ENCODE measurements around the gene KLHL17. TPM values are rescaled to one million over a fixed set of nuclear protein-coding genes. Genes with fewer than 3 reads are reported as not detected.

The KLHL17 gene
- total RNA-seq, 1 donor from 2014 or later = 6.4 TPM

DNA sequence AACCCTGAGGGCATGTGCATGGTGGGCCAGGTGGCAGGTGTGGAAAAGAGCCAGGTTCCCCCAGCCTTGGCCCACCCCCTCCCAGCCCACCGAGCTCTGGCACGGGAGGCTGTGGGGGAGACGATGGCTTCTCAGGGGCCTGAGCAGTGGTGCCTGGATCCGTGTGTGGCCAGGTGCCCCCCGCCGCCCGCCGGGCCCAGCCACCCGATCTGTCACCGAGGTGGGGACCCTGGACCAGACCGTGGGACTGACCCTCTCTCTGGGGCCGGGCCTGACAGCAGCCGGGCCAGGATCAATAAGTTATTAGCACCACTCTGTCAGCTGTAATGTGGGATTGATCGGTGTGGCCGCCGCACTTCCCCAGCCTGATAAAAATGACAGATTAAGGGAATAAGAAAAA, 22.9 kb upstream of the KLHL17 start:
- H3K27ac ChIP-seq (replicated peaks) = no peak overlapping the region
- H3K36me3 ChIP-seq = no peaks in the 10 kb centered on the region
- peaks cover 48% of the 10 kb centered on the region for H3K4me1 ChIP-seq
- H3K9me3 ChIP-seq (replicated peaks) = no peaks in the 10 kb centered on the region
- intact Hi-C loops (cut with micrococcal nuclease) = no loop called here
- no peak overlapping the region for H3K4me3 ChIP-seq
- no peak for DNase-seq
- TF ChIP-seq, protein P1, sequence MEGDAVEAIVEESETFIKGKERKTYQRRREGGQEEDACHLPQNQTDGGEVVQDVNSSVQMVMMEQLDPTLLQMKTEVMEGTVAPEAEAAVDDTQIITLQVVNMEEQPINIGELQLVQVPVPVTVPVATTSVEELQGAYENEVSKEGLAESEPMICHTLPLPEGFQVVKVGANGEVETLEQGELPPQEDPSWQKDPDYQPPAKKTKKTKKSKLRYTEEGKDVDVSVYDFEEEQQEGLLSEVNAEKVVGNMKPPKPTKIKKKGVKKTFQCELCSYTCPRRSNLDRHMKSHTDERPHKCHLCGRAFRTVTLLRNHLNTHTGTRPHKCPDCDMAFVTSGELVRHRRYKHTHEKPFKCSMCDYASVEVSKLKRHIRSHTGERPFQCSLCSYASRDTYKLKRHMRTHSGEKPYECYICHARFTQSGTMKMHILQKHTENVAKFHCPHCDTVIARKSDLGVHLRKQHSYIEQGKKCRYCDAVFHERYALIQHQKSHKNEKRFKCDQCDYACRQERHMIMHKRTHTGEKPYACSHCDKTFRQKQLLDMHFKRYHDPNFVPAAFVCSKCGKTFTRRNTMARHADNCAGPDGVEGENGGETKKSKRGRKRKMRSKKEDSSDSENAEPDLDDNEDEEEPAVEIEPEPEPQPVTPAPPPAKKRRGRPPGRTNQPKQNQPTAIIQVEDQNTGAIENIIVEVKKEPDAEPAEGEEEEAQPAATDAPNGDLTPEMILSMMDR (IDR thresholded peaks at IDR 0.05; ENCODE audit: borderline replicate concordance) = no peak
- H3K27me3 ChIP-seq (ENCODE audit: low read depth) = peaks cover 91% of the 10 kb centered on the region

DNA sequence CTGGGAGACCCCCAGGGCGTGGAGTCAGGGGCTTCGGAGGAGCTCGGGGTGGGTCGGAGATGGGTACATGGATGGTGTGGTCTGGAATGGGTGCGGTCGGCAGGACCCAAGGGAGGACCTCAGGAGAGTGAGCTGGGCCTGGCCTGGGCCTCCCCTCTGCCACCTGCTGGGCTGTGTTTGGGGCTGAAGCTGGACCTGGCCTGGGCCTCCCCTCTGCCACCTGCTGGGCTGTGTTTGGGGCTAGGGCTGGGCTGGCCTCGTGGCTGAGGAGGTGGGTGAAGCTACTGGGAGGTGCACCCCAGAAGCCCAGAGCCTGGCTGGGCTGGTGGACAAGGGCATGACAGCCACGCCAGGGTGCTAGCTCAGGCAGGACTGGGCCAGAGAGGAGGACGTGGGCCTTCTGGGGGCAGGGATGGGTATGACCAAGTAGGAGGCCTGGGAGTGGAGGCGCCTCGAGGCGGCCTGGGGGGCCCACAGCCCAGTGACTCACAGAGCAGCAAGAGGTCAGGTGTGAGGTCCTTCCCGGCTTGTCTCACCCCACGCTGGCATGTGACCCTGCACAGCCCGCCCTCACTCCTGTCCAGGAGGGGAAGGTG, 22.2 kb upstream of the KLHL17 start:
- H3K9me3 ChIP-seq (replicated peaks) = no peaks in the 10 kb centered on the region
- H3K27ac ChIP-seq (replicated peaks) = no peak overlapping the region
- intact Hi-C loops (cut with micrococcal nuclease) = no loop called here
- no peak overlapping the region for H3K4me3 ChIP-seq
- H3K4me1 ChIP-seq = peaks cover 55% of the 10 kb centered on the region
- H3K27me3 ChIP-seq (ENCODE audit: low read depth) = peaks cover 91% of the 10 kb centered on the region
- DNase-seq = no peak
- TF ChIP-seq, protein P1 (IDR thresholded peaks at IDR 0.05; ENCODE audit: borderline replicate concordance) = peak; percentile 62
- H3K36me3 ChIP-seq = no peaks in the 10 kb centered on the region

DNA sequence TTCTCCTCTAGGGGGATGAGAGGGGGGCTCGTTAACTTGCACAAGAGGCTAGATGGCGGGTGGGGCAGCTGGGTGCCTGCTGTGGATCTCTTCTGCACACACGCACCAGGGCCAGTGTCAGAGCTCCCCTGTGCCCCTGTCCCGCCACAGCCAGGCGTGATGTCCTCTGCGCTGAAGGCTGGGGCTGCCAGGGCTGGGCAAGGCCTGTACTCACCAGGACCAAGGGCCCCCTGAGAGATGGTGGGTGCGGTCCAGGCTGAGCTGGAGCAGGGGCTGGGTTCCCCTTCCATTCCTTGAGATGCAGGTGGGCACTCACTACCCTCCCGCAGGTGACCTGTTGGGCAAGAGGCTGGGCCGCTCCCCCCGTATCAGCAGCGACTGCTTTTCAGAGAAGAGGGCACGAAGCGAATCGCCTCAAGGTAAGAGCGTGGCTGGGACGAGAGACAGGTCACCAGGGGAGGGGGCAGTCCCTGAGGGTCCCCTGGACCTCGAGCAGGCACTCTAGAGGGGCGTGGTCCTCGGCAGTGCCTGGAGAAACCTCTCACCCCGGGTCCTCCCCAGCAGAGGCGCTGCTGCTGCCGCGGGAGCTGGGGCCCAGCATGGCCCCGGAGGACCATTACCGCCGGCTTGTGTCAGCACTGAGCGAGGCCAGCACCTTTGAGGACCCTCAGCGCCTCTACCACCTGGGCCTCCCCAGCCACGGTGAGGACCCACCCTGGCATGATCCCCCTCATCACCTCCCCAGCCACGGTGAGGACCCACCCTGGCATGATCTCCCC, 21.5 kb upstream of the KLHL17 start:
- Histone ChIP-seq H3K9me3 (replicated peaks) (no peaks in the 10 kb centered on the region), H3K27me3 (ENCODE audit: low read depth) (peaks cover 92% of the 10 kb centered on the region), H3K27ac (replicated peaks) (no peak overlapping the region), H3K36me3 (no peaks in the 10 kb centered on the region), H3K4me3 (no peak overlapping the region), H3K4me1 (peaks cover 62% of the 10 kb centered on the region)
- no peak for DNase-seq
- TF ChIP-seq, protein P1 (IDR thresholded peaks at IDR 0.05; ENCODE audit: borderline replicate concordance) = no peak
- intact Hi-C loops (cut with micrococcal nuclease) = no loop called here

DNA sequence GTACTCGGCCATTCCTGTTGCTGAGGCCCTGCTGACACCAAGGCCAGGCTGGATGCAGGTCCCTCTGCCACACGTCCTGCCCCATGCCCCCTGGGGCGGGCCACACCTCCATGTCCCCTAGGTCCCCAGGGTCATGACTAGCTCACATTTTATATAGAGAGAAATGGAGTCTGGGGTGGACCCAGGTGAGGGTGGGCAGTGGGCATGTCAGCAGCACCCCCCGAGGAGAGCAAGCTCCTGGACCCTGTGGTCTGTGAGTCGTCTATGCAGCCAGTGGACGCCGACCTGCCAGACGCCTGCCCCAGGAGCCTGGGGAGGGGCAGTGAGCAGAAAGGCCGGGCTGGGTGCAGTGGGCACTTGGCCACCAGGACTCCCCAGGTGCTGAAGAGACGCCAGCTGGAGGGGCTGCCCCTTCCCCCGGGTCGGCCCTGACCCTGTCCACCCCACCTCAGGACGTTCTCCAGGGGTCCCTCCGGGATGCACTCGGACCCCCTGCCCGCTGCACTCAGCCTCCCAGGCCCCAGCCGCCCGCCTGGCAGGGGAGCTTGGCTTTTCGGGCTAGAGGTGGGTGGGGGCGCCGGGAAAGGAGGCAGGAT, 20.8 kb upstream of the KLHL17 start:
- Histone ChIP-seq H3K4me1 (peaks cover 68% of the 10 kb centered on the region), H3K27ac (replicated peaks) (no peak overlapping the region)

More for the DNA sequence above, 20.8 kb upstream of the KLHL17 start:
- Histone ChIP-seq H3K27me3 (ENCODE audit: low read depth) (peaks cover 93% of the 10 kb centered on the region), H3K36me3 (peaks cover 3% of the 10 kb centered on the region), H3K4me3 (peak overlapping the region; percentile 65), H3K9me3 (replicated peaks) (no peaks in the 10 kb centered on the region)
- DNase-seq = no peak
- intact Hi-C loops (cut with micrococcal nuclease) = no loop called here
- TF ChIP-seq, protein P1 (IDR thresholded peaks at IDR 0.05; ENCODE audit: borderline replicate concordance) = no peak

Measured in left ventricle myocardium inferior (tissue), 1 donor.